KMS-11 (cell line): ENCODE measurements around the gene PIEZO2.

Source experiments
- H2AFZ ChIP-seq: fragments of 200-600 bp; sonication (generic); 2 replicates; pipeline ENCODE4 v1.6.1; 2016; ENCODE audit warnings: antibody characterized with exemption, mixed run types, low read depth
- H3K27ac ChIP-seq: fragments of 200-600 bp; sonication (generic); 2 replicates; pipeline ENCODE4 v1.6.1; 2016; ENCODE audit warnings: mild to moderate bottlenecking, mixed run types
- H3K27me3 ChIP-seq: fragments of 200-600 bp; sonication (generic); 2 replicates; pipeline ENCODE4 v1.6.1; 2017; ENCODE audit warnings: mild to moderate bottlenecking, low read depth, mixed run types, moderate library complexity; ENCODE audit not compliant: insufficient read depth
- H3K36me3 ChIP-seq: fragments of 200-600 bp; sonication (generic); 2 replicates; pipeline ENCODE4 v1.6.1; 2017; ENCODE audit warnings: mild to moderate bottlenecking, mixed run types; ENCODE audit not compliant: insufficient read depth
- H3K4me1 ChIP-seq: fragments of 200-600 bp; sonication (generic); 2 replicates; pipeline ENCODE4 v1.6.1; 2016; ENCODE audit warnings: mild to moderate bottlenecking, low read depth, mixed run types; ENCODE audit not compliant: poor library complexity, severe bottlenecking
- H3K4me2 ChIP-seq: fragments of 200-600 bp; sonication (generic); 2 replicates; pipeline ENCODE4 v1.7.0; 2016; ENCODE audit warnings: mild to moderate bottlenecking, mixed run types
- H3K4me3 ChIP-seq: fragments of 200-600 bp; sonication (generic); IDR thresholded peaks from 2 replicates; pipeline ENCODE4 v1.6.1; 2017; ENCODE audit warnings: low read depth, low read length, mixed read lengths; ENCODE audit not compliant: insufficient read depth
- H3K79me2 ChIP-seq: fragments of 200-600 bp; sonication (generic); 2 replicates; pipeline ENCODE4 v1.6.1; 2016; ENCODE audit warnings: low read depth, mixed run types; ENCODE audit not compliant: insufficient read depth
- H3K9ac ChIP-seq: fragments of 200-600 bp; sonication (generic); 2 replicates; pipeline ENCODE4 v1.6.1; 2016; ENCODE audit warnings: mild to moderate bottlenecking, mixed run types
- H4K20me1 ChIP-seq: fragments of 200-600 bp; sonication (generic); 2 replicates; pipeline ENCODE4 v1.6.1; 2016; ENCODE audit warnings: mild to moderate bottlenecking, mixed run types; ENCODE audit not compliant: insufficient read depth
- CTCF ChIP-seq: fragments of 200-600 bp; sonication (generic); conservative IDR thresholded peaks from 2 replicates; pipeline ENCODE4 v1.6.1; 2017; ENCODE audit warnings: low read depth, mild to moderate bottlenecking, antibody characterized with exemption, low read length, moderate library complexity, mixed read lengths

Gene PIEZO2

GRCh38 chr18:11167778-11168177 is 18.4 kb upstream of the PIEZO2 start:
- no peaks in the 10 kb centered on the region for H3K79me2 ChIP-seq
- H3K4me1 ChIP-seq = no peaks in the 10 kb centered on the region
- H3K4me2 ChIP-seq = no peak overlapping the region
- H4K20me1 ChIP-seq = no peaks in the 10 kb centered on the region
- no peak overlapping the region for H3K9ac ChIP-seq
- H2AFZ ChIP-seq = no peak overlapping the region
- H3K27ac ChIP-seq = no peak overlapping the region
- no peak for TF ChIP-seq CTCF
- H3K36me3 ChIP-seq = no peaks in the 10 kb centered on the region
- H3K27me3 ChIP-seq = no peaks in the 10 kb centered on the region
- no peak overlapping the region for H3K4me3 ChIP-seq

DNA sequence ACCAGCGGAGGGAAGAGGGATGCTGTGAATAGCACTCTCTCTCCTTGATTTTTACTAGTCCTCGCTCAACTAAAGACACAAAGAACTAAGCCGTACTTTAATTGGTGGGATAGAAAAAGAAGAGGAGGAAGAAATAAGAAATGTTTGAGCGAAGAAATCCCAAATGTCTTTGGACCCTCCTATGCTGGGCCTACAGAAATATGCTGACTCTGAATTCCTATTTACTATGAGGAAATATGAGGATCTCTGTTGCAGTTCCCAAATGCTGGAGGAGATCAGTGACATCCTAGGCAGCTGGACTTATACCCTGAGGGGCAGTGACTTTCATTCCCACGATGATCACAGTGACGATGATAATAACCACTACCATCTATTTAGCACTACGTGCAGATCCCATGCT is 16.6 kb upstream of the PIEZO2 start:
- no peaks in the 10 kb centered on the region for H3K27me3 ChIP-seq
- no peaks in the 10 kb centered on the region for H3K4me1 ChIP-seq
- H3K9ac ChIP-seq = no peak overlapping the region

DNA sequence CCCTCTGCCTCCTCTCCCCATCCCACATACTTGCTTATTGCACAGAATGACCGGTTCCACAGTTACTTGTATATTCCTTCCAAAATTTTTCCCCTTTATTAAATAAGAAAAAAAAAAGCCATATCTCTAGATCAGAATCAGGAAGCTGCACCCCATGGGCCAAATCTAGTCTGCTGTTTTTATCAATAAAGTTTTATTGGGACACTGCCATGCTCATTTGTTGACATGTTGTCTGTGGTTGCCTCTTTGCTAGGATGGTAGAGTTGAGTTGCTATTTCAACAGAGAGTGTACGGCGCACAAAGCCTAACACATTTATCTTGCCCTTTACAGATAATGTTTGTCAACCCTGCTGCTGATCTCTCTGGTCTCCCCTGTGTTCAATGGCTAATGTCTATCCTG is 15.8 kb upstream of the PIEZO2 start:
- peaks cover 7% of the 10 kb centered on the region for H3K4me1 ChIP-seq
- H3K4me3 ChIP-seq = no peak overlapping the region
- no peak overlapping the region for H3K27ac ChIP-seq
- H3K27me3 ChIP-seq = no peaks in the 10 kb centered on the region
- TF ChIP-seq CTCF = no peak
- no peak overlapping the region for H3K4me2 ChIP-seq
- no peaks in the 10 kb centered on the region for H3K79me2 ChIP-seq
- H3K36me3 ChIP-seq = no peaks in the 10 kb centered on the region
- no peaks in the 10 kb centered on the region for H4K20me1 ChIP-seq
- H3K9ac ChIP-seq = no peak overlapping the region
- H2AFZ ChIP-seq = no peak overlapping the region

More for the DNA sequence above, 16.6 kb upstream of the PIEZO2 start:
- H3K36me3 ChIP-seq = no peaks in the 10 kb centered on the region
- TF ChIP-seq CTCF = no peak
- H4K20me1 ChIP-seq = no peaks in the 10 kb centered on the region
- no peak overlapping the region for H3K4me3 ChIP-seq
- H3K27ac ChIP-seq = no peak overlapping the region
- no peak overlapping the region for H3K4me2 ChIP-seq
- no peak overlapping the region for H2AFZ ChIP-seq
- no peaks in the 10 kb centered on the region for H3K79me2 ChIP-seq

- Histone ChIP-seq H3K27ac (no peak overlapping the region), H3K4me2 (no peak overlapping the region), H3K4me3 (no peak overlapping the region), H4K20me1 (no peaks in the 10 kb centered on the region), H3K9ac (no peak overlapping the region), H3K27me3 (no peaks in the 10 kb centered on the region), H3K36me3 (no peaks in the 10 kb centered on the region), H3K79me2 (no peaks in the 10 kb centered on the region), H3K4me1 (peaks cover 17% of the 10 kb centered on the region), H2AFZ (no peak overlapping the region)
- TF ChIP-seq CTCF = no peak
Measured at GRCh38 chr18:11163665-11164064, 14.3 kb upstream of the PIEZO2 start.
